ENCODE data around the gene ACAD10.
"Not testable (repeated sequence)": the region's sequence is repeated elsewhere in the genome, so short reads cannot be mapped to it uniquely, and the experiment has no call there.

ACAD10 gene

GRCh38 chr12:111687952-111688351 is 2.1 kb downstream of the ACAD10 start:
- no peak for DNase-seq

GRCh38 chr12:111691262-111691661 is 5.4 kb downstream of the ACAD10 start:
- no peak for DNase-seq

GRCh38 chr12:111692575-111693210 is 6.8 kb downstream of the ACAD10 start:
- DNase-seq, result no peak

- DNase-seq, result no peak
These were observed 8.0 kb downstream of the ACAD10 start for GRCh38 chr12:111693818-111694217.

- no peak for DNase-seq
These were observed 14.1 kb downstream of the ACAD10 start for GRCh38 chr12:111699962-111700361.

GRCh38 chr12:111705672-111706071 is 19.8 kb downstream of the ACAD10 start:
- no peak for DNase-seq

- DNase-seq, result no peak
These were observed 20.3 kb downstream of the ACAD10 start for GRCh38 chr12:111706145-111706544.

GRCh38 chr12:111715279-111715678 is 29.4 kb downstream of the ACAD10 start:
- no peak for DNase-seq

GRCh38 chr12:111719316-111719715 is 33.5 kb downstream of the ACAD10 start:
- DNase-seq, result not testable (repeated sequence)

- no peak for DNase-seq
These were observed 34.6 kb downstream of the ACAD10 start for GRCh38 chr12:111720457-111720856.

GRCh38 chr12:111723646-111724360 is 38.0 kb downstream of the ACAD10 start:
- DNase-seq, result not testable (repeated sequence)

GRCh38 chr12:111728795-111729194 is 42.9 kb downstream of the ACAD10 start:
- DNase-seq, result no peak

GRCh38 chr12:111730420-111730819 is 44.6 kb downstream of the ACAD10 start:
- no peak for DNase-seq

- DNase-seq, result no peak
These were observed 46.9 kb downstream of the ACAD10 start for GRCh38 chr12:111732786-111733185.

- DNase-seq, result no peak
These were observed 47.6 kb downstream of the ACAD10 start for GRCh38 chr12:111733340-111733915.

GRCh38 chr12:111739524-111739923 is 53.7 kb downstream of the ACAD10 start:
- not testable (repeated sequence) for DNase-seq

GRCh38 chr12:111741235-111741812 is 55.5 kb downstream of the ACAD10 start:
- no peak for DNase-seq

GRCh38 chr12:111745211-111745610 is 59.4 kb downstream of the ACAD10 start:
- DNase-seq, result no peak

GRCh38 chr12:111747333-111747732 is 61.5 kb downstream of the ACAD10 start:
- DNase-seq, result no peak

- no peak for DNase-seq
These were observed 62.4 kb downstream of the ACAD10 start for GRCh38 chr12:111748151-111748672.

- DNase-seq, result no peak
These were observed 63.0 kb downstream of the ACAD10 start for GRCh38 chr12:111748867-111749266.

GRCh38 chr12:111749391-111749790 is 63.5 kb downstream of the ACAD10 start:
- no peak for DNase-seq

GRCh38 chr12:111753144-111753881 is 67.5 kb downstream of the ACAD10 start:
- DNase-seq, result no peak

Measured in NCI-H1694 (cell line).